SK-N-MC (cell line): ENCODE measurements around the gene ATP6V1D.
A peak's percentile ranks its signal among the peaks of the same experiment; 100 is the strongest.
"Not testable (repeated sequence)": the region's sequence is repeated elsewhere in the genome, so short reads cannot be mapped to it uniquely, and the experiment has no call there.

Source experiments
- DNase-seq: peaks from one replicate; pipeline ENCODE4 v3.0.0-alpha.2; 2011; ENCODE audit warnings: low read depth, low spot score
- H3K27ac ChIP-seq: fragments of 200-600 bp; sonication (generic); 2 replicates; pipeline ENCODE4 v1.5.1; 2016; ENCODE audit warnings: mixed run types
- H3K36me3 ChIP-seq: fragments of 200-600 bp; sonication (generic); 2 replicates; pipeline ENCODE4 v1.6.1; 2017; ENCODE audit warnings: antibody characterized with exemption, low read length, mixed read lengths; ENCODE audit not compliant: insufficient read depth
- H3K4me3 ChIP-seq: fragments of 200-600 bp; sonication (generic); 2 replicates; pipeline ENCODE4 v1.5.1; 2016
- H3K9ac ChIP-seq: fragments of 200-600 bp; sonication (generic); 2 replicates; pipeline ENCODE4 v1.8.0; 2017; ENCODE audit warnings: mixed run types, mixed read lengths; ENCODE audit not compliant: insufficient read length
- H3K9me3 ChIP-seq: fragments of 200-600 bp; sonication (generic); 2 replicates; pipeline ENCODE4 v1.6.1; 2017; ENCODE audit warnings: low read depth, mild to moderate bottlenecking, antibody characterized with exemption, low read length, moderate library complexity, mixed read lengths
- EZH2 ChIP-seq: fragments of 200-600 bp; sonication (generic); IDR thresholded peaks from one replicate; pipeline ENCODE4 v1.6.1; 2017; ENCODE audit warnings: antibody characterized with exemption
- FOXP2 ChIP-seq: optimal IDR thresholded peaks from 2 replicates; pipeline ENCODE3; 2011; ENCODE audit warnings: mild to moderate bottlenecking, moderate library complexity; ENCODE audit not compliant: insufficient read depth; ENCODE audit errors: extremely low read length, control extremely low read depth
- POLR2AphosphoS5 ChIP-seq: IDR thresholded peaks from 2 replicates; pipeline ENCODE4 v1.6.1; 2012; ENCODE audit warnings: mild to moderate bottlenecking, low read depth, low read length, borderline replicate concordance

ATP6V1D gene

GRCh38 chr14:67359775-67360469, at the start of gene ATP6V1D, which contains the start of gene EIF2S1:
ATP6V1D (minus strand) TSS chr14:67359804; CDS start chr14:67359698, 106 bp downstream.
EIF2S1 (plus strand) TSS chr14:67360328; CDS start chr14:67364768, 4,440 bp downstream.
- Histone ChIP-seq H3K9ac (peak within 1 kb of the TSS; percentile 100), H3K36me3 (peaks cover 23% of the 10 kb centered on the region), H3K9me3 (no peaks in the 10 kb centered on the region), H3K27ac (peak within 1 kb of the TSS; percentile 99), H3K4me3 (peak within 1 kb of the TSS; percentile 91)
- peak; percentile 91 for DNase-seq
- TF ChIP-seq EZH2 (no peak), POLR2AphosphoS5 (peak; percentile 94), FOXP2 (peak; percentile 85)

- not testable (repeated sequence) for H3K9me3 ChIP-seq, H3K4me3 ChIP-seq, H3K27ac ChIP-seq, H3K9ac ChIP-seq, DNase-seq, H3K36me3 ChIP-seq
Measured at GRCh38 chr14:67408122-67408801, 48.7 kb upstream of the ATP6V1D start.

GRCh38 chr14:67405771-67406170, 46.2 kb upstream of the ATP6V1D start:
- Histone ChIP-seq H3K4me3 (no peak overlapping the region), H3K27ac (no peak overlapping the region), H3K9me3 (no peaks in the 10 kb centered on the region), H3K9ac (no peak overlapping the region), H3K36me3 (no peaks in the 10 kb centered on the region)
- no peak for DNase-seq
- TF ChIP-seq POLR2AphosphoS5, result no peak
- TF ChIP-seq EZH2, result no peak
- TF ChIP-seq FOXP2, result no peak

- no peaks in the 10 kb centered on the region for H3K9me3 ChIP-seq
Measured at GRCh38 chr14:67400434-67400833, 40.8 kb upstream of the ATP6V1D start.

GRCh38 chr14:67397536-67397935, 37.9 kb upstream of the ATP6V1D start:
- TF ChIP-seq FOXP2, result no peak
- no peak for TF ChIP-seq POLR2AphosphoS5
- no peak for TF ChIP-seq EZH2

More at GRCh38 chr14:67400434-67400833, 40.8 kb upstream of the ATP6V1D start:
- no peak overlapping the region for H3K27ac ChIP-seq
- no peak for DNase-seq
- H3K36me3 ChIP-seq, result no peaks in the 10 kb centered on the region
- TF ChIP-seq FOXP2 (no peak), EZH2 (no peak), POLR2AphosphoS5 (no peak)
- H3K9ac ChIP-seq, result no peak overlapping the region
- no peak overlapping the region for H3K4me3 ChIP-seq

GRCh38 chr14:67396381-67396970, 36.9 kb upstream of the ATP6V1D start:
- Histone ChIP-seq H3K4me3 (no peak overlapping the region), H3K9ac (no peak overlapping the region), H3K27ac (0 out of 2 replicates have a peak overlapping the region, but pooled peaks have one; percentile 10), H3K36me3 (no peaks in the 10 kb centered on the region), H3K9me3 (no peaks in the 10 kb centered on the region)
- TF ChIP-seq FOXP2 (no peak), POLR2AphosphoS5 (no peak), EZH2 (no peak)
- DNase-seq, result peak; percentile 20

More at GRCh38 chr14:67397536-67397935, 37.9 kb upstream of the ATP6V1D start:
- no peak overlapping the region for H3K4me3 ChIP-seq
- H3K9ac ChIP-seq, result no peak overlapping the region
- no peak for DNase-seq
- H3K27ac ChIP-seq, result no peak overlapping the region
- no peaks in the 10 kb centered on the region for H3K9me3 ChIP-seq
- no peaks in the 10 kb centered on the region for H3K36me3 ChIP-seq

GRCh38 chr14:67395876-67396189, 36.2 kb upstream of the ATP6V1D start:
- TF ChIP-seq EZH2 (no peak), FOXP2 (no peak), POLR2AphosphoS5 (no peak)
- no peak overlapping the region for H3K4me3 ChIP-seq

GRCh38 chr14:67395086-67395875, 35.7 kb upstream of the ATP6V1D start:
- DNase-seq, result no peak
- Histone ChIP-seq H3K36me3 (no peaks in the 10 kb centered on the region), H3K4me3 (no peak overlapping the region), H3K9ac (no peak overlapping the region), H3K9me3 (no peaks in the 10 kb centered on the region), H3K27ac (no peak overlapping the region)
- TF ChIP-seq EZH2, result no peak
- TF ChIP-seq FOXP2, result no peak
- TF ChIP-seq POLR2AphosphoS5, result no peak

More at GRCh38 chr14:67395876-67396189, 36.2 kb upstream of the ATP6V1D start:
- Histone ChIP-seq H3K9ac (no peak overlapping the region), H3K9me3 (no peaks in the 10 kb centered on the region), H3K27ac (no peak overlapping the region), H3K36me3 (no peaks in the 10 kb centered on the region)
- DNase-seq, result no peak
